ENCODE data around the gene HTR3B.

DNA sequence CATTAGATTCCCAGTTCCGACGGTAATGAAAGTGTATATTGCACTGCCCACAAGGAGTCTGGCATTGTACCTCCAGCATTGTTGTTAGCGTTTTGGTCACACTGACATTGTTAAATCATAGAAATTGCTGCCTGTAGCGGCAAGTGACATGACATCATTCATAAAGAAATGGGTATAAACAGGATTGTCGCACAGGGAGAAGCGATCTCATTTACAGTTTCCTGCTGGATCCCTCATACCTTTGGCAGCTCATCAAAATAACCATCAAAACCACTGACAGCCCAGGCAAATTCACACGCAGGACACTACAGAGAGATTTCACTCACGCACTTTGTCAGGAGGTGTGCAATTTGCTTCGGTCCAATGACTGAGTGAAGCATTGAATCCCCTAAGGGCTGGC lies 3.5 kb downstream of the HTR3B start:
- TF ChIP-seq, protein P1, sequence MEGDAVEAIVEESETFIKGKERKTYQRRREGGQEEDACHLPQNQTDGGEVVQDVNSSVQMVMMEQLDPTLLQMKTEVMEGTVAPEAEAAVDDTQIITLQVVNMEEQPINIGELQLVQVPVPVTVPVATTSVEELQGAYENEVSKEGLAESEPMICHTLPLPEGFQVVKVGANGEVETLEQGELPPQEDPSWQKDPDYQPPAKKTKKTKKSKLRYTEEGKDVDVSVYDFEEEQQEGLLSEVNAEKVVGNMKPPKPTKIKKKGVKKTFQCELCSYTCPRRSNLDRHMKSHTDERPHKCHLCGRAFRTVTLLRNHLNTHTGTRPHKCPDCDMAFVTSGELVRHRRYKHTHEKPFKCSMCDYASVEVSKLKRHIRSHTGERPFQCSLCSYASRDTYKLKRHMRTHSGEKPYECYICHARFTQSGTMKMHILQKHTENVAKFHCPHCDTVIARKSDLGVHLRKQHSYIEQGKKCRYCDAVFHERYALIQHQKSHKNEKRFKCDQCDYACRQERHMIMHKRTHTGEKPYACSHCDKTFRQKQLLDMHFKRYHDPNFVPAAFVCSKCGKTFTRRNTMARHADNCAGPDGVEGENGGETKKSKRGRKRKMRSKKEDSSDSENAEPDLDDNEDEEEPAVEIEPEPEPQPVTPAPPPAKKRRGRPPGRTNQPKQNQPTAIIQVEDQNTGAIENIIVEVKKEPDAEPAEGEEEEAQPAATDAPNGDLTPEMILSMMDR (IDR thresholded peaks at IDR 0.05), result no peak
- TF ChIP-seq EZH2 (IDR thresholded peaks at IDR 0.05), result no peak

Data from neural progenitor cell (in vitro differentiated cells).